GM12801 (cell line): ENCODE results near the gene RIPPLY2.

ENCODE experiments used
- TF ChIP-seq, protein P1 (sequence below): IDR thresholded peaks from one replicate; pipeline ENCODE4 v1.5.1; 2011; ENCODE audit warnings: control low read depth; ENCODE audit not compliant: insufficient read length; ENCODE audit errors: extremely low read depth

Gene RIPPLY2

DNA sequence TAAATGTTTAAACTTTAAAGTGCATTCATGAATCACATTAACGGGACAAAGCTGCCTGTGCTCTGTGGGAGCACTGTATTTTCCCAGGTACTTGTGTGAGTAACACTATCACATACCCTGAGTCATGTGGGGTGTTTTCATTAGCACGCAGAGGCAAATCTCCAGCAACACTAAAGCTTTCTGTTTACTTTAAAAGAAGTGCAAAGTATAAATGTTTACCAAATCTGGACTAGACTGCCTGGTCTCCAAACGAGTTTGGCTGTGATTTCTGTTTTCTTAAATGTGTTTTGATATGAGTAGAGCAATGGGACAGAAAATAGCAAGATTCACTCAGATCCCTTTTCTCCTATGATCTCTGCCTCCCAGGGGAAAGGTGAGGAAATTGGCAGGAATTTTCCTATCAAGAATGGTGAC is 28.8 kb upstream of the RIPPLY2 start:
- TF ChIP-seq, protein P1, sequence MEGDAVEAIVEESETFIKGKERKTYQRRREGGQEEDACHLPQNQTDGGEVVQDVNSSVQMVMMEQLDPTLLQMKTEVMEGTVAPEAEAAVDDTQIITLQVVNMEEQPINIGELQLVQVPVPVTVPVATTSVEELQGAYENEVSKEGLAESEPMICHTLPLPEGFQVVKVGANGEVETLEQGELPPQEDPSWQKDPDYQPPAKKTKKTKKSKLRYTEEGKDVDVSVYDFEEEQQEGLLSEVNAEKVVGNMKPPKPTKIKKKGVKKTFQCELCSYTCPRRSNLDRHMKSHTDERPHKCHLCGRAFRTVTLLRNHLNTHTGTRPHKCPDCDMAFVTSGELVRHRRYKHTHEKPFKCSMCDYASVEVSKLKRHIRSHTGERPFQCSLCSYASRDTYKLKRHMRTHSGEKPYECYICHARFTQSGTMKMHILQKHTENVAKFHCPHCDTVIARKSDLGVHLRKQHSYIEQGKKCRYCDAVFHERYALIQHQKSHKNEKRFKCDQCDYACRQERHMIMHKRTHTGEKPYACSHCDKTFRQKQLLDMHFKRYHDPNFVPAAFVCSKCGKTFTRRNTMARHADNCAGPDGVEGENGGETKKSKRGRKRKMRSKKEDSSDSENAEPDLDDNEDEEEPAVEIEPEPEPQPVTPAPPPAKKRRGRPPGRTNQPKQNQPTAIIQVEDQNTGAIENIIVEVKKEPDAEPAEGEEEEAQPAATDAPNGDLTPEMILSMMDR: no peak

- TF ChIP-seq, protein P1: no peak
Observed at GRCh38 chr6:83824831-83825230, 28.3 kb upstream of the RIPPLY2 start.

- TF ChIP-seq, protein P1: no peak
Observed at GRCh38 chr6:83827050-83827449, 26.1 kb upstream of the RIPPLY2 start.

DNA sequence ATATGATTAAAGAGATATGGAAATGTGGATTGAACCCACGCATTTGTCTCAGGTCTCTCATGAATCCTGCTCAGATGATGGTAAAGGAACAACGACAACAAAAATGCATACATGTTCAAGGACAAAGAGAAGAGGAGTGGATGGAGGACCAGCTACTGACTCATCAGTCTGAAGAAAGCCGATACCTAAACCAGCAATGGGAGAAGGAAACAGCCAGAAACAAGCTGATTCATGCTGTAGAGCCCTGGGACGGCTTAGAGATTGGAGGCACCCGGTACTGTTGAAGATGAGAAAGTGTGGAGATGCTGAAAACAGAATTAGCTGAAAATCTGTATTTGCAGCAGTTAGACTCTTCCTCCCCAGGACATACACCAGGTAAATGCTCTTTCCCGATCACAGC is 14.4 kb upstream of the RIPPLY2 start:
- TF ChIP-seq, protein P1: no peak

DNA sequence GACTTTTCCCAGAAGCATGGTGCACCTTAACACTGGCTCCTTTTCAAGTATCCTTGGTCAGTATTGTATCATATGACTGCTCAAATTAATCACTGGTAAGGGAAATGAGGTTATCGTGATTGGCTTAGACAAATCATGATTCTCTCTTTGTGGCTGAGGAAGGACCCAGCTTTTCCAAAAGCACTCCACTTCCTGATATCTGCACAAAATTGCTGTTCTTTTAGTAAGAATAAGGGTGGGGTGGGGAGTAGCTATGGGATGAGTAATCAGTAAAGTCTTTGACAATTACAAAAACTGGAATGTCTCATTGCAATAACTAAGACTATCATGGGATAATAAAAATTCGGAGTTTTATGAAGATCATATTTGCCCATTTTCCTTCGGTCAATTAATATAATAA is 9.0 kb upstream of the RIPPLY2 start:
- TF ChIP-seq, protein P1: no peak

DNA sequence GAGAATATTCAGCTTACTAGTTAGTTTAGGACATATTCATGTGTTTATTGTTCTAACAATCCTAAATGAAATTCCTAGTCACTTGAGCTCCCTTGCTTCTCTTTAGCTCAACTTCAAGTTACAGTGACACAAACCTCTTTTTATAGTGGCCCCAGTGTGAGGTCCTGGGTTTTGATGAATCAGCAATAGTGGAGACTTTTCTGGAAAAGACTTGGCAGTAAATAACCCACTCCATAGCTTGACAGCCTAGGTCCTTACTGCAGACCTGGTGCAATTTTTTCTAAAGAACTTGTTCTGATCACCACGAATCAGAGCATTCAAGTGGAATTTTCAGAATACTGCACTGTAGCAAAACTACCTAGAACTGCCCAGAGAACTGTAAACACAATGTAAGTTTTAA is 6.9 kb upstream of the RIPPLY2 start:
- TF ChIP-seq, protein P1: no peak

DNA sequence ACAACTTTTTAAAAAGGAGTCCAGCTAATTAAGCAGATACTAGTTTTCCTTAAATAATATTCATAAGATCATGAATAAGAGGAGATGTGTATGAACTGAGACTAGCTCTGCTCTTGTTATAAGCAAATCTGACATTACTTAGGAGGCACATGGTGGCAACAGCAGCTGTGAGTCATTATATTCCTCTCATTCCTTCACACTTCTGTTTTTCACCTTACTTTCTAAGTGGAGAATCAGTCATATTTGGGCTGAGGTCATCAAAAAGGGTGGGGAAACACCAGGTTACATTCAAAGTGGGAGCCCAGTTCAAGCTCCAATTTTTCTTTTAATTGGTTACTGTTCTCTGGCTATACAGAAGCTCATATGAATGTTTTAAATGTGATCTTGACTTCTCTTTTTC is 6.0 kb upstream of the RIPPLY2 start:
- TF ChIP-seq, protein P1: no peak

DNA sequence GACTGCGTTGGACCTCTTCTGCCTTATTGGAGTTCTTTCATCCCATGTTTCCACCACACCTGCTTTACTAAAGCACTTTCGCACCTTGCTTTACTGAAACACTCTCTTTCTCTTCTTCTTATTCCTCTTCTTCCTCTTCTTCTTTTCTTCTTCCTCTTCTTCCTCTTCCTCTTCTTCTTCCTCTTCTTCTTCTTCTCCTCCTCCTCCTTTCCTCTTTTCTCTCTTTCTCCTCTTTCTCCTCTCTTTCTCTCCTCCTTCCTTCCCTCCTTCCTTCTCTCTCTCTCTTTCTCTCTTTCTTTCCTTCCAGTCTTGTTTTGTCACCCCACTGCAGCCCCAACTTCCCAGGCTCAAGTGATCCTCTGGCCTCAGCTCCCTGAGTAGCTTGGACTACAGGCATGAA is 4.0 kb upstream of the RIPPLY2 start:
- TF ChIP-seq, protein P1: no peak
